ENCODE measurements around the gene BCAS4.

Gene BCAS4

GRCh38 chr20:50909413-50909812 is 114.6 kb downstream of the BCAS4 start:
- POLR2A ChIA-PET: interaction anchor here (0.6 kb wide), 1 partner anchor 193 kb away, joined by 5 read pairs; no protein-coding TSS in a partner anchor
- TF ChIP-seq ZSCAN16 (tag by site-specific recombination; IDR thresholded peaks at IDR 0.05) (no peak), ZNF585B (tag by site-specific recombination; IDR thresholded peaks at IDR 0.05) (no peak), ZNF133 (tag by site-specific recombination; IDR thresholded peaks at IDR 0.05) (no peak)
- H3K4me1 ChIP-seq (ENCODE audit: control insufficient read depth, insufficient read depth, low read length): peaks cover 12% of the 10 kb centered on the region
- no peak overlapping the region for H3K27ac ChIP-seq (ENCODE audit: extremely low read depth, low read depth, low read length)
- H3K4me3 ChIP-seq (ENCODE audit: low read depth, low read length): no peak overlapping the region
- H3K36me3 ChIP-seq (ENCODE audit: control insufficient read depth in 2 of 2, insufficient read depth in 1 of 2, low read length in 2 of 2): peaks cover 11 to 49% of the 10 kb centered on the region in 2 experiments; a peak in 2 of 3 replicates
- no peaks in the 10 kb centered on the region for H3K9me3 ChIP-seq (ENCODE audit: control insufficient read depth, insufficient read depth, low read depth, low read length)
- CTCF ChIA-PET: interaction anchor here (0.7 to 2.1 kb wide), 2 partner anchors 18 to 20 kb away, joined by 3 to 9 read pairs; no protein-coding TSS in a partner anchor

DNA sequence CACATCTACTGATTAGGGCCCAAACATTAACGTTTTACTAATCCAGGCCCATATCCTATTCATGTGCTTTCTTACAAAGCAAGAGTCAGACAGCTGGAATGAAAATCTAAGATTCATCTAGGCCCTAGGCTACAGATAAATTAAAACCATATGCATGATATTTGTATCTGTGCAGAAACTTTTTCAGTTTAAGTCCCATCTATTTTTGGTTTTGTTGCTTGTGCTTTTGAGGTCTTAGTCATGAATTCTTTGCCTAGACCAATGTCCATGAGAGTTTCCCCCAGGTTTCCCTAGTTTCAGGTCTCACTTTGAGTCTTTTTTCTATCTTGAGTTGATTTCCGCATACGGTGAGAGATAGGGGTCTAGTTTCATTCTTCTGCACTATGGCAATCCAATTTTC is 116.2 kb downstream of the BCAS4 start:
- Histone ChIP-seq H3K36me3 (ENCODE audit: control insufficient read depth in 2 of 2, insufficient read depth in 1 of 2, low read length in 2 of 2) (peaks cover 8 to 51% of the 10 kb centered on the region in 2 experiments; a peak in 2 of 3 replicates), H3K4me3 (ENCODE audit: low read depth, low read length) (no peak overlapping the region), H3K9me3 (ENCODE audit: control insufficient read depth, insufficient read depth, low read depth, low read length) (no peaks in the 10 kb centered on the region), H3K27ac (ENCODE audit: extremely low read depth, low read depth, low read length) (no peak overlapping the region), H3K4me1 (ENCODE audit: control insufficient read depth, insufficient read depth, low read length) (peaks cover 23% of the 10 kb centered on the region)
- ChIA-PET CTCF (interaction anchor here (1.4 kb wide), 1 partner anchor 18 kb away, joined by 10 read pairs; no protein-coding TSS in a partner anchor), POLR2A (no interaction called here)
- TF ChIP-seq ZBTB48 (tag by site-specific recombination; IDR thresholded peaks at IDR 0.05) (no peak), ZBTB1 (tag by site-specific recombination; IDR thresholded peaks at IDR 0.05) (no peak), ZNF398 (tag by site-specific recombination; IDR thresholded peaks at IDR 0.05) (no peak), ZNF404 (tag by site-specific recombination; IDR thresholded peaks at IDR 0.05) (no peak), ZNF658 (tag by site-specific recombination; IDR thresholded peaks at IDR 0.05) (no peak), ZNF121 (tag by site-specific recombination; IDR thresholded peaks at IDR 0.05) (no peak), ZNF449 (tag by site-specific recombination; IDR thresholded peaks at IDR 0.05) (no peak), BCL11A (tag by site-specific recombination; IDR thresholded peaks at IDR 0.05; ENCODE audit: low read depth) (no peak), MYNN (tag by site-specific recombination; IDR thresholded peaks at IDR 0.05; ENCODE audit: borderline replicate concordance) (no peak), ZNF600 (tag by site-specific recombination; IDR thresholded peaks at IDR 0.05) (no peak), ZNF639 (tag by site-specific recombination; IDR thresholded peaks at IDR 0.05) (no peak), ZNF2 (tag by site-specific recombination; IDR thresholded peaks at IDR 0.05) (no peak), ZFP37 (tag by site-specific recombination; IDR thresholded peaks at IDR 0.05) (no peak), ZNF670 (tag by site-specific recombination; IDR thresholded peaks at IDR 0.05; ENCODE audit: low read depth) (no peak), ZNF629 (tag by site-specific recombination; IDR thresholded peaks at IDR 0.05) (no peak), KLF9 (tag by site-specific recombination; IDR thresholded peaks at IDR 0.05; ENCODE audit: low read depth) (no peak)
- TF ChIP-seq, protein P1, sequence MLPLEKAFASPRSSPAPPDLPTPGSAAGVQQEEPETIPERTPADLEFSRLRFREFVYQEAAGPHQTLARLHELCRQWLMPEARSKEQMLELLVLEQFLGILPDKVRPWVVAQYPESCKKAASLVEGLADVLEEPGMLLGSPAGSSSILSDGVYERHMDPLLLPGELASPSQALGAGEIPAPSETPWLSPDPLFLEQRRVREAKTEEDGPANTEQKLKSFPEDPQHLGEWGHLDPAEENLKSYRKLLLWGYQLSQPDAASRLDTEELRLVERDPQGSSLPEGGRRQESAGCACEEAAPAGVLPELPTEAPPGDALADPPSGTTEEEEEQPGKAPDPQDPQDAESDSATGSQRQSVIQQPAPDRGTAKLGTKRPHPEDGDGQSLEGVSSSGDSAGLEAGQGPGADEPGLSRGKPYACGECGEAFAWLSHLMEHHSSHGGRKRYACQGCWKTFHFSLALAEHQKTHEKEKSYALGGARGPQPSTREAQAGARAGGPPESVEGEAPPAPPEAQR (tag by site-specific recombination; IDR thresholded peaks at IDR 0.05): no peak
- TF ChIP-seq, protein P2, sequence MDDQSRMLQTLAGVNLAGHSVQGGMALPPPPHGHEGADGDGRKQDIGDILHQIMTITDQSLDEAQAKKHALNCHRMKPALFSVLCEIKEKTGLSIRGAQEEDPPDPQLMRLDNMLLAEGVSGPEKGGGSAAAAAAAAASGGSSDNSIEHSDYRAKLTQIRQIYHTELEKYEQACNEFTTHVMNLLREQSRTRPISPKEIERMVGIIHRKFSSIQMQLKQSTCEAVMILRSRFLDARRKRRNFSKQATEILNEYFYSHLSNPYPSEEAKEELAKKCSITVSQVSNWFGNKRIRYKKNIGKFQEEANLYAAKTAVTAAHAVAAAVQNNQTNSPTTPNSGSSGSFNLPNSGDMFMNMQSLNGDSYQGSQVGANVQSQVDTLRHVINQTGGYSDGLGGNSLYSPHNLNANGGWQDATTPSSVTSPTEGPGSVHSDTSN (CRISPR knock-in tag; IDR thresholded peaks at IDR 0.05): no peak
- TF ChIP-seq, protein P3, sequence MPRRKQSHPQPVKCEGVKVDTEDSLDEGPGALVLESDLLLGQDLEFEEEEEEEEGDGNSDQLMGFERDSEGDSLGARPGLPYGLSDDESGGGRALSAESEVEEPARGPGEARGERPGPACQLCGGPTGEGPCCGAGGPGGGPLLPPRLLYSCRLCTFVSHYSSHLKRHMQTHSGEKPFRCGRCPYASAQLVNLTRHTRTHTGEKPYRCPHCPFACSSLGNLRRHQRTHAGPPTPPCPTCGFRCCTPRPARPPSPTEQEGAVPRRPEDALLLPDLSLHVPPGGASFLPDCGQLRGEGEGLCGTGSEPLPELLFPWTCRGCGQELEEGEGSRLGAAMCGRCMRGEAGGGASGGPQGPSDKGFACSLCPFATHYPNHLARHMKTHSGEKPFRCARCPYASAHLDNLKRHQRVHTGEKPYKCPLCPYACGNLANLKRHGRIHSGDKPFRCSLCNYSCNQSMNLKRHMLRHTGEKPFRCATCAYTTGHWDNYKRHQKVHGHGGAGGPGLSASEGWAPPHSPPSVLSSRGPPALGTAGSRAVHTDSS (tag by site-specific recombination; IDR thresholded peaks at IDR 0.05): no peak
- TF ChIP-seq, protein P4, sequence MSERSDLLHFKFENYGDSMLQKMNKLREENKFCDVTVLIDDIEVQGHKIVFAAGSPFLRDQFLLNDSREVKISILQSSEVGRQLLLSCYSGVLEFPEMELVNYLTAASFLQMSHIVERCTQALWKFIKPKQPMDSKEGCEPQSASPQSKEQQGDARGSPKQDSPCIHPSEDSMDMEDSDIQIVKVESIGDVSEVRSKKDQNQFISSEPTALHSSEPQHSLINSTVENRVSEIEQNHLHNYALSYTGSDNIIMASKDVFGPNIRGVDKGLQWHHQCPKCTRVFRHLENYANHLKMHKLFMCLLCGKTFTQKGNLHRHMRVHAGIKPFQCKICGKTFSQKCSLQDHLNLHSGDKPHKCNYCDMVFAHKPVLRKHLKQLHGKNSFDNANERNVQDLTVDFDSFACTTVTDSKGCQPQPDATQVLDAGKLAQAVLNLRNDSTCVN (tag by site-specific recombination; optimal IDR thresholded peaks at IDR 0.05): no peak
